ENCODE results near the gene GALM. TPM values are rescaled to one million over a fixed set of nuclear protein-coding genes. Genes with fewer than 3 reads are reported as not detected.

The GALM gene
- total RNA-seq, 1 experiment from 2014 or later = 10.0 TPM

- H3K9me3 Mint-ChIP-seq = no peaks in the 10 kb centered on the region
- no peak overlapping the region for H2BK15ac ChIP-seq (ENCODE audit: low read depth, low read length)
- no peak overlapping the region for H2BK20ac ChIP-seq (ENCODE audit: low read depth, low read length, poor library complexity, severe bottlenecking)
- no peak overlapping the region for H3K9ac ChIP-seq (ENCODE audit: extremely low read depth, insufficient read length, low read length)
- H3K18ac ChIP-seq (ENCODE audit: insufficient read length, low read depth, low read length) = no peak overlapping the region
- no peak overlapping the region for H2AFZ ChIP-seq (ENCODE audit: low read length)
- H4K8ac ChIP-seq (replicated peaks; ENCODE audit: insufficient read length, low read depth, low read length) = no peak overlapping the region
- no peak overlapping the region for H3K4me2 ChIP-seq (ENCODE audit: insufficient read depth, insufficient read length, low read length)
- no peak overlapping the region for H3T11ph ChIP-seq (ENCODE audit: low read length)
- no peak overlapping the region for H3K4ac ChIP-seq (ENCODE audit: low read depth, low read length)
- no peak overlapping the region for H3K56ac ChIP-seq (ENCODE audit: insufficient read length, low read depth, low read length)
- H3K36me3 Mint-ChIP-seq (ENCODE audit: insufficient read depth in 1 of 3, low read depth in 3 of 3) = no peaks in the 10 kb centered on the region
- no peak overlapping the region for H3K27ac ChIP-seq (ENCODE audit: insufficient read length, low read depth, low read length)
- no peak overlapping the region for H3K14ac ChIP-seq (ENCODE audit: insufficient read depth, low read length)
- DNase-seq = no peak
- no peak for TF ChIP-seq CTCF (conservative IDR thresholded peaks at IDR 0.05)
- H2AK5ac ChIP-seq (ENCODE audit: insufficient read length, low read length) = no peak overlapping the region
- no peaks in the 10 kb centered on the region for H3K79me2 ChIP-seq (ENCODE audit: insufficient read depth, low read length)
- no peak overlapping the region for H4K5ac ChIP-seq (ENCODE audit: insufficient read length, low read depth, low read length)
- H3K4me1 Mint-ChIP-seq = peaks cover 8 to 13% of the 10 kb centered on the region in 2 experiments
- H3K79me1 ChIP-seq (ENCODE audit: insufficient read depth, low read depth, low read length, poor library complexity, severe bottlenecking) = no peaks in the 10 kb centered on the region
- no peaks in the 10 kb centered on the region for H3K9me3 ChIP-seq (ENCODE audit: control insufficient read depth, low read depth, low read length)
- no peaks in the 10 kb centered on the region for H3K23me2 ChIP-seq (ENCODE audit: insufficient read length, low read depth, low read length, poor library complexity, severe bottlenecking)
- no peak overlapping the region for H2BK12ac ChIP-seq (ENCODE audit: insufficient read length, low read depth, low read length)
- no peak overlapping the region for H2BK5ac ChIP-seq (ENCODE audit: insufficient read length, low read length)
- H4K91ac ChIP-seq (ENCODE audit: insufficient read length, low read depth, low read length) = no peak overlapping the region
- H3K4me3 Mint-ChIP-seq = no peak overlapping the region
- no CpG with 5 or more reads among the region's 7 CpGs for WGBS (ENCODE audit: extremely low coverage, insufficient read length, low lambda C conversion rate)
- no peak overlapping the region for H3K23ac ChIP-seq (ENCODE audit: insufficient read length, low read depth, low read length)
- no peaks in the 10 kb centered on the region for H3K4me1 ChIP-seq (ENCODE audit: insufficient read depth, low read length)
- H3K27ac Mint-ChIP-seq = no peak overlapping the region
- no peaks in the 10 kb centered on the region for H4K20me1 ChIP-seq (ENCODE audit: control insufficient read depth, insufficient read depth, insufficient read length)
- no peaks in the 10 kb centered on the region for H3K27me3 Mint-ChIP-seq (ENCODE audit: low read depth)
- no peak overlapping the region for H2BK120ac ChIP-seq (ENCODE audit: low read depth, low read length, poor library complexity, severe bottlenecking)
- H3K27me3 ChIP-seq (ENCODE audit: insufficient read depth, low read length) = no peaks in the 10 kb centered on the region
Measured at GRCh38 chr2:38620282-38620977, 45.5 kb upstream of the GALM start.

Data from H9 (cell line).